K562 (cell line): Measurements from ENCODE around the gene KIF27.
"Not testable (repeated sequence)": the region's sequence is repeated elsewhere in the genome, so short reads cannot be mapped to it uniquely, and the experiment has no call there.

Experiments
- ADNP ChIP-seq: fragments of 200-800 bp; sonication (Bioruptor generic); IDR thresholded peaks from 2 replicates; pipeline ENCODE4 v1.6.1; 2016; ENCODE audit warnings: missing genetic modification characterization, missing compliant biosample characterization
- EHMT2 ChIP-seq: fragments of 450-650 bp; IDR thresholded peaks from 2 replicates; pipeline ENCODE4 v1.6.1; 2018; ENCODE audit warnings: antibody characterized with exemption
- ELK1 ChIP-seq: sonication (generic); formaldehyde crosslinking; IDR thresholded peaks from 2 replicates; pipeline ENCODE4 v1.8.1; 2022; ENCODE audit warnings: missing genetic modification reagents
- EP300 ChIP-seq: IDR thresholded peaks from 2 replicates; pipeline ENCODE4 v1.6.1; 2012; ENCODE audit warnings: low read length, improper control_type of control experiment
- MBD2 ChIP-seq: sonication (generic); IDR thresholded peaks from 2 replicates; pipeline ENCODE4 v1.6.1; 2016; ENCODE audit warnings: low read depth, borderline replicate concordance
- NELFE ChIP-seq: IDR thresholded peaks from 2 replicates; pipeline ENCODE4 v1.6.1; 2011; ENCODE audit warnings: mild to moderate bottlenecking; ENCODE audit not compliant: insufficient read depth, insufficient read length
- SMARCA4 ChIP-seq: fragments of 450-650 bp; IDR thresholded peaks from 2 replicates; pipeline ENCODE4 v1.6.1; 2016
- TCF7L2 ChIP-seq: fragments of 150-350 bp; IDR thresholded peaks from 2 replicates; pipeline ENCODE4 v1.6.1; 2016; ENCODE audit warnings: low read depth, mild to moderate bottlenecking, low read length, moderate library complexity
- TF ChIP-seq, protein P1 (sequence below): fragments of 450-650 bp; IDR thresholded peaks from 2 replicates; pipeline ENCODE4 v1.6.1; 2016; ENCODE audit warnings: low read depth
- TF ChIP-seq, protein P2 (sequence below), 3 experiments: IDR thresholded peaks in 2 of 3; conservative IDR thresholded peaks in 1 of 3; 2 replicates each; pipeline ENCODE4 v1.5.1; 2011 to 2012; ENCODE audit warnings: low read length in 3 of 3, mild to moderate bottlenecking in 3 of 3, control low read depth in 2 of 3, improper control_type of control experiment in 1 of 3, inconsistent platforms in 1 of 3, low read depth in 1 of 3, mixed read lengths in 1 of 3, moderate library complexity in 1 of 3; ENCODE audit not compliant: insufficient read depth in 2 of 3
- TF ChIP-seq, protein P3 (sequence below): sonication (generic); formaldehyde crosslinking; IDR thresholded peaks from 2 replicates; pipeline ENCODE4 v1.8.0; 2022; ENCODE audit warnings: mild to moderate bottlenecking, missing genetic modification reagents

DNA sequence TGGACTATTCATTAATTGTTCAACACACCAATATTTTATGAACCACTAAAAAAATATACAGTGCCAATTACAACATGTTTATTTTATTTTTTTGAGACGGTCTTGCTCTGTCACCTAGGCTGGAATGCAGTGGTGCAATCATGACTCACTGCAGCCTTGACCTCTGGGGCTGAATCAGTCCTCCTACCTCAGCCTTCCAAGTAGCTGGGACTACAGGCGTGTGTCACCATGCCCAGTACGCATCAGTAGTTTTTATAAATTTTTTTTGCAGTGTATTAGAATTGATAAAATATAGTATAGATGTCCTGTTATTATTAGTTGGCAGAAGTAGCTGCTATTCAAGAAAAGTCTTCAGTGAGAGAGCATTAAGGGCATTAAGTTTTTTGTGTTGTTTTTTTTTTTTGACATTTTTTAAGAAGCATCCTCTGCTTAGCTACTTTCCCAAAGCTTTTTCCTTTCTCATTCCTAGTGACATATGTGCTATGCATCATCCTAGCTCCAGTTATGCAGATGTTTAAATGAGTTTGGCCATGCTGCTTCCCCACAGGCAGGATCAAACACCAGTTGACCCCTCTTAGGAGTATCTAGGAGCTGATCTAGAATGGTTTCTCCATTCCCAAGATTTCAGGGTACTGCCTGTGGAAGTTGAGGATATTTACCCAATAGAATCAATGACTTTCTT, 35.5 kb downstream of the KIF27 start:
- not testable (repeated sequence) for TF ChIP-seq EHMT2; SMARCA4; NELFE; TCF7L2; EP300; ELK1; ADNP (tag); MBD2
- TF ChIP-seq, protein P1, sequence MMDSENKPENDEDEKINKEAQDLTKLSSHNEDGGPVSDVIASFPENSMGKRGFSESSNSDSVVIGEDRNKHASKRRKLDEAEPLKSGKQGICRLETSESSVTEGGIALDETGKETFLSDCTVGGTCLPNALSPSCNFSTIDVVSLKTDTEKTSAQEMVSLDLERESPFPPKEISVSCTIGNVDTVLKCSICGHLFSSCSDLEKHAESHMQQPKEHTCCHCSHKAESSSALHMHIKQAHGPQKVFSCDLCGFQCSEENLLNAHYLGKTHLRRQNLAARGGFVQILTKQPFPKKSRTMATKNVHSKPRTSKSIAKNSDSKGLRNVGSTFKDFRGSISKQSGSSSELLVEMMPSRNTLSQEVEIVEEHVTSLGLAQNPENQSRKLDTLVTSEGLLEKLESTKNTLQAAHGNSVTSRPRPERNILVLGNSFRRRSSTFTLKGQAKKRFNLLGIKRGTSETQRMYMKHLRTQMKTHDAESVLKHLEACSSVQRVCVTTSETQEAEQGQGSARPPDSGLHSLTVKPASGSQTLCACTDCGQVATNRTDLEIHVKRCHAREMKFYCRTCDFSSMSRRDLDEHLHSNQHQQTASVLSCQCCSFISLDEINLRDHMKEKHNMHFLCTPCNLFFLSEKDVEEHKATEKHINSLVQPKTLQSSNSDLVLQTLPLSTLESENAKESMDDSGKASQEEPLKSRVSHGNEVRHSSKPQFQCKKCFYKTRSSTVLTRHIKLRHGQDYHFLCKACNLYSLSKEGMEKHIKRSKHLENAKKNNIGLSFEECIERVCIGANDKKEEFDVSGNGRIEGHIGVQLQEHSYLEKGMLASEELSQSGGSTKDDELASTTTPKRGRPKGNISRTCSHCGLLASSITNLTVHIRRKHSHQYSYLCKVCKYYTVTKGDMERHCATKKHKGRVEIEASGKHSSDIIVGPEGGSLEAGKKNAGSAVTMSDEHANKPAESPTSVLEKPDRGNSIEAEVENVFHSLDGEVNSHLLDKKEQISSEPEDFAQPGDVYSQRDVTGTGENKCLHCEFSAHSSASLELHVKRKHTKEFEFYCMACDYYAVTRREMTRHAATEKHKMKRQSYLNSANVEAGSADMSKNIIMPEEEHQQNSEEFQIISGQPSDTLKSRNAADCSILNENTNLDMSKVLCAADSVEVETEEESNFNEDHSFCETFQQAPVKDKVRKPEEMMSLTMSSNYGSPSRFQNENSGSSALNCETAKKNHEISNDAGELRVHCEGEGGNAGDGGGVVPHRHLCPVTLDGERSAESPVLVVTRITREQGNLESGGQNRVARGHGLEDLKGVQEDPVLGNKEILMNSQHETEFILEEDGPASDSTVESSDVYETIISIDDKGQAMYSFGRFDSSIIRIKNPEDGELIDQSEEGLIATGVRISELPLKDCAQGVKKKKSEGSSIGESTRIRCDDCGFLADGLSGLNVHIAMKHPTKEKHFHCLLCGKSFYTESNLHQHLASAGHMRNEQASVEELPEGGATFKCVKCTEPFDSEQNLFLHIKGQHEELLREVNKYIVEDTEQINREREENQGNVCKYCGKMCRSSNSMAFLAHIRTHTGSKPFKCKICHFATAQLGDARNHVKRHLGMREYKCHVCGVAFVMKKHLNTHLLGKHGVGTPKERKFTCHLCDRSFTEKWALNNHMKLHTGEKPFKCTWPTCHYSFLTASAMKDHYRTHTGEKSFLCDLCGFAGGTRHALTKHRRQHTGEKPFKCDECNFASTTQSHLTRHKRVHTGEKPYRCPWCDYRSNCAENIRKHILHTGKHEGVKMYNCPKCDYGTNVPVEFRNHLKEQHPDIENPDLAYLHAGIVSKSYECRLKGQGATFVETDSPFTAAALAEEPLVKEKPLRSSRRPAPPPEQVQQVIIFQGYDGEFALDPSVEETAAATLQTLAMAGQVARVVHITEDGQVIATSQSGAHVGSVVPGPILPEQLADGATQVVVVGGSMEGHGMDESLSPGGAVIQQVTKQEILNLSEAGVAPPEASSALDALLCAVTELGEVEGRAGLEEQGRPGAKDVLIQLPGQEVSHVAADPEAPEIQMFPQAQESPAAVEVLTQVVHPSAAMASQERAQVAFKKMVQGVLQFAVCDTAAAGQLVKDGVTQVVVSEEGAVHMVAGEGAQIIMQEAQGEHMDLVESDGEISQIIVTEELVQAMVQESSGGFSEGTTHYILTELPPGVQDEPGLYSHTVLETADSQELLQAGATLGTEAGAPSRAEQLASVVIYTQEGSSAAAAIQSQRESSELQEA = not testable (repeated sequence)
- TF ChIP-seq, protein P2, sequence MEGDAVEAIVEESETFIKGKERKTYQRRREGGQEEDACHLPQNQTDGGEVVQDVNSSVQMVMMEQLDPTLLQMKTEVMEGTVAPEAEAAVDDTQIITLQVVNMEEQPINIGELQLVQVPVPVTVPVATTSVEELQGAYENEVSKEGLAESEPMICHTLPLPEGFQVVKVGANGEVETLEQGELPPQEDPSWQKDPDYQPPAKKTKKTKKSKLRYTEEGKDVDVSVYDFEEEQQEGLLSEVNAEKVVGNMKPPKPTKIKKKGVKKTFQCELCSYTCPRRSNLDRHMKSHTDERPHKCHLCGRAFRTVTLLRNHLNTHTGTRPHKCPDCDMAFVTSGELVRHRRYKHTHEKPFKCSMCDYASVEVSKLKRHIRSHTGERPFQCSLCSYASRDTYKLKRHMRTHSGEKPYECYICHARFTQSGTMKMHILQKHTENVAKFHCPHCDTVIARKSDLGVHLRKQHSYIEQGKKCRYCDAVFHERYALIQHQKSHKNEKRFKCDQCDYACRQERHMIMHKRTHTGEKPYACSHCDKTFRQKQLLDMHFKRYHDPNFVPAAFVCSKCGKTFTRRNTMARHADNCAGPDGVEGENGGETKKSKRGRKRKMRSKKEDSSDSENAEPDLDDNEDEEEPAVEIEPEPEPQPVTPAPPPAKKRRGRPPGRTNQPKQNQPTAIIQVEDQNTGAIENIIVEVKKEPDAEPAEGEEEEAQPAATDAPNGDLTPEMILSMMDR (IDR thresholded peaks at IDR 0.05 in 2 of 3, conservative IDR thresholded peaks at IDR 0.05 in 1 of 3; ENCODE audit: insufficient read depth in 2 of 3, low read depth in 1 of 3, low read length in 3 of 3) = not testable (repeated sequence)
- TF ChIP-seq, protein P3, sequence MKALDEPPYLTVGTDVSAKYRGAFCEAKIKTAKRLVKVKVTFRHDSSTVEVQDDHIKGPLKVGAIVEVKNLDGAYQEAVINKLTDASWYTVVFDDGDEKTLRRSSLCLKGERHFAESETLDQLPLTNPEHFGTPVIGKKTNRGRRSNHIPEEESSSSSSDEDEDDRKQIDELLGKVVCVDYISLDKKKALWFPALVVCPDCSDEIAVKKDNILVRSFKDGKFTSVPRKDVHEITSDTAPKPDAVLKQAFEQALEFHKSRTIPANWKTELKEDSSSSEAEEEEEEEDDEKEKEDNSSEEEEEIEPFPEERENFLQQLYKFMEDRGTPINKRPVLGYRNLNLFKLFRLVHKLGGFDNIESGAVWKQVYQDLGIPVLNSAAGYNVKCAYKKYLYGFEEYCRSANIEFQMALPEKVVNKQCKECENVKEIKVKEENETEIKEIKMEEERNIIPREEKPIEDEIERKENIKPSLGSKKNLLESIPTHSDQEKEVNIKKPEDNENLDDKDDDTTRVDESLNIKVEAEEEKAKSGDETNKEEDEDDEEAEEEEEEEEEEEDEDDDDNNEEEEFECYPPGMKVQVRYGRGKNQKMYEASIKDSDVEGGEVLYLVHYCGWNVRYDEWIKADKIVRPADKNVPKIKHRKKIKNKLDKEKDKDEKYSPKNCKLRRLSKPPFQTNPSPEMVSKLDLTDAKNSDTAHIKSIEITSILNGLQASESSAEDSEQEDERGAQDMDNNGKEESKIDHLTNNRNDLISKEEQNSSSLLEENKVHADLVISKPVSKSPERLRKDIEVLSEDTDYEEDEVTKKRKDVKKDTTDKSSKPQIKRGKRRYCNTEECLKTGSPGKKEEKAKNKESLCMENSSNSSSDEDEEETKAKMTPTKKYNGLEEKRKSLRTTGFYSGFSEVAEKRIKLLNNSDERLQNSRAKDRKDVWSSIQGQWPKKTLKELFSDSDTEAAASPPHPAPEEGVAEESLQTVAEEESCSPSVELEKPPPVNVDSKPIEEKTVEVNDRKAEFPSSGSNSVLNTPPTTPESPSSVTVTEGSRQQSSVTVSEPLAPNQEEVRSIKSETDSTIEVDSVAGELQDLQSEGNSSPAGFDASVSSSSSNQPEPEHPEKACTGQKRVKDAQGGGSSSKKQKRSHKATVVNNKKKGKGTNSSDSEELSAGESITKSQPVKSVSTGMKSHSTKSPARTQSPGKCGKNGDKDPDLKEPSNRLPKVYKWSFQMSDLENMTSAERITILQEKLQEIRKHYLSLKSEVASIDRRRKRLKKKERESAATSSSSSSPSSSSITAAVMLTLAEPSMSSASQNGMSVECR (CRISPR knock-in tag) = not testable (repeated sequence)
